GM21786 (cell line): Measurements from ENCODE around the gene TRAPPC8.
"Not testable (repeated sequence)": the region's sequence is repeated elsewhere in the genome, so short reads cannot be mapped to it uniquely, and the experiment has no call there.

Experiments
- ATAC-seq: cut with Tn5 transposase; IDR thresholded peaks from one replicate; pipeline ENCODE4 v1.9.1; 2021; ENCODE audit not compliant: unreplicated experiment

TRAPPC8 gene

DNA sequence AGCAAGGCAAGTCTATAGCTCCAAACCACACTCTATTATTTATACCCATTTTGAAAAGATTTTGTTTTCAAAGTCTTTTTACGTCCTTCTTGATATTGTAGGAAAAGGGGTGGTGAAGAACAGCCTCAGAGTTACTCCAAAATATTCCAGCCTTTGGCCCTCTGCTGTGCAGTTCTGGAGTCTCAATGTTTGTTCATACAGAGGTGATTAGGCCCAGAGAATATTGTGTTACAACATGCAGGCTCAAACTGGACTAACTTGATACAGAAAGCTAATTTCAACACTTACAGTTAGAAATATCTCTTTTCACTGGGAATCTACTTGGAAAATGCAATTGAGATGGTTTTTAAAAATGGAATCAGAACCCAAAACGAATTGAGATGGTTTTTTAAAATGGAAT lies 141.8 kb downstream of the TRAPPC8 start:
- no peak for ATAC-seq

- not testable (repeated sequence) for ATAC-seq
These were observed 143.7 kb downstream of the TRAPPC8 start for GRCh38 chr18:31799257-31799656.

DNA sequence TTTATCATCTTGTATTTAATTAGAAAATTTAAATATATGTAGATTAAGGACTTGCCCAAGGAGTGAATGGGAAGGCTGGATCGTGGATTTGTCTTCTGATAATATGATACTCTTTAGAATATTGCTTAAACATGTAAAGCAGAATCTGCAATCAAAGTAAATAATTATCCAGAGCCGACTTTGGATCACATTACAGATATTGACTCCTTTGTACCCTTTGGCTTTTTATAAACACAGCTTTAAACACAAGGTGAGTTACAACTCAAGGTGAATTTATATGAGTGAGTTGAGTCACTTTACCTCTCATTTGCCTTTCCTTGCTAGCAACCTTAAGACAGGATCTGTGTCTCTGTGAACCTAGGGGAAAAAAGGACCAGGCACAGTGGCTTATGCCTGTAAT lies 144.5 kb downstream of the TRAPPC8 start:
- ATAC-seq: no peak

DNA sequence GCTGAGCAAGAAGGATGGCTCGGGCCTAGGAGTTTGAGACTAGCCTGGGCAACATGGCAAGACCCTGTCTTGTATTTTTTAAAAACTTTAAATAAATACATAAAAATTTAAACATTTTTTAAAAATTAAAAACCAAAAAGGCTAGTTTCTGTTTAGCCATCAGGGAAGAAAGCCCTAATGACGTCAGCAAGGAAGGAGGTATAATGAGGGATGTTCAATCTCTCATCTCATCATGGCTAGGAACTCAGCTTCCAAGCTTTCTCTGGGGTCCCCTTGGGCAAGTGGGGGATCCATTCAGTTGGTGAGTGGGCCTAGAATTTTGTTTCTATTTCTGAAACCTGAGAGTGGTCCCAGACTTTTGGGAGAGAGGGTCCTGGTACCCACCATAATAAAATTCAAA lies 147.2 kb downstream of the TRAPPC8 start:
- no peak for ATAC-seq

DNA sequence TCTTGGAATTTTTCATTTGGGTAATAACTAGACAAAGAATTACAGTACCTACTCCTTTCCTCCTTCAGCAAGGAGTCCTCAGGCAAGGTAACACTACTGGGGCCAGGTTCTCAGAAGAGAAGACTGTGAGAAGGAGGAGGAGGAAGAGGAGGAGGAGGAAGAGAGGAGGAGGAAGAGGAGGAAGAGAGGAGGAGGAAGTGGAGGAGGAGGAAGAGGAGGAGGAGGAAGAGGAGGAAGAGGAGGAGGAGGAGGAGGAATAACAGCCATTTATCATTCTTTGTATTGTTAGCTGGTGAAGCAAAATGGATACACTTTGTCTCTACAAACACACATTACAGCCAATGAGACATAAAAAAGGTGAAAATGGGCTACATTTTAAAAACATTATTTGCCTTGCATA lies 149.4 kb downstream of the TRAPPC8 start:
- ATAC-seq: no peak

DNA sequence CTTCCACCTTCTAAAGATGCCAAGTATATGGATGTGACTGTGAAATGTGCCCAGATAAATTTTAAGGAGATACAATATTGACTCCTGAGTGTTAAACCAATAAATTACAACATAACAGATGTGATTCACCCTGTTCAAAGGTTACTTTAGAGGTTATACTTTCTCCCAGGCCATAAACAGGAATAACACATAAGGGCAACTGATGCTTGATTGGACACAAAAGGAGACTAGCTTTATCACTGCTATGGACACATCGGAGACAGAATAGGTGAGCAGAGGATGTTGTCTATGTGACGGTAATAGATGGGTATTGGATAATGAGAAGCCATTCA lies 150.4 kb downstream of the TRAPPC8 start:
- no peak for ATAC-seq

GRCh38 chr18:31791817-31792579 lies 150.9 kb downstream of the TRAPPC8 start:
- peak; percentile 97 for ATAC-seq

GRCh38 chr18:31789409-31789808 lies 153.5 kb downstream of the TRAPPC8 start:
- no peak for ATAC-seq

GRCh38 chr18:31783059-31783458 lies 159.9 kb downstream of the TRAPPC8 start:
- no peak for ATAC-seq
